BJ (cell line): ENCODE data around the gene IL19. TPM values are rescaled to one million over a fixed set of nuclear protein-coding genes. Genes with fewer than 3 reads are reported as not detected.

Experiments used
- CTCF ChIA-PET: fragments of 350-600 bp; formaldehyde crosslinking; extraction: SDS; loops from one replicate; lab custom pipeline; 2021; ENCODE audit warnings: antibody characterized with exemption, inconsistent platforms; lab: Yijun Ruan, JAX
- POLR2A ChIA-PET: fragments of 300-600 bp; sonication (Branson Sonifier 250); formaldehyde crosslinking; extraction: SDS; loops from one replicate; lab custom pipeline; 2021; ENCODE audit warnings: antibody characterized with exemption; lab: Charles Lee
- DNase-seq: peaks from one replicate; pipeline ENCODE4 v3.0.0-alpha.2; 2011; ENCODE audit warnings: low read depth
- H3K27me3 ChIP-seq: 2 replicates; pipeline ENCODE4 v1.6.0; 2011; ENCODE audit warnings: low read length; ENCODE audit not compliant: control insufficient read depth, insufficient read depth
- H3K36me3 ChIP-seq: 2 replicates; pipeline ENCODE4 v1.5.1; 2011; ENCODE audit warnings: low read length; ENCODE audit not compliant: control insufficient read depth, insufficient read depth
- H3K4me3 ChIP-seq: 2 replicates; pipeline ENCODE4 v1.5.1; 2011; ENCODE audit warnings: low read depth, mild to moderate bottlenecking, control low read depth, low read length
- polyA plus RNA-seq: library from polyadenylated mRNA; depleted of rRNA; stranded (reverse); fragments of >200 nt; gene quantifications from 2 replicates; pipeline ENCODE4 v1.2.3, GENCODE V29; 2011
- TF ChIP-seq, protein P1 (sequence below): IDR thresholded peaks from 2 replicates; pipeline ENCODE4 v1.5.1; 2011; ENCODE audit warnings: low read depth, mild to moderate bottlenecking, control low read depth, inconsistent platforms, low read length, moderate library complexity; ENCODE audit not compliant: insufficient read depth

The IL19 gene
- polyA plus RNA-seq, 1 experiment: not detected

DNA sequence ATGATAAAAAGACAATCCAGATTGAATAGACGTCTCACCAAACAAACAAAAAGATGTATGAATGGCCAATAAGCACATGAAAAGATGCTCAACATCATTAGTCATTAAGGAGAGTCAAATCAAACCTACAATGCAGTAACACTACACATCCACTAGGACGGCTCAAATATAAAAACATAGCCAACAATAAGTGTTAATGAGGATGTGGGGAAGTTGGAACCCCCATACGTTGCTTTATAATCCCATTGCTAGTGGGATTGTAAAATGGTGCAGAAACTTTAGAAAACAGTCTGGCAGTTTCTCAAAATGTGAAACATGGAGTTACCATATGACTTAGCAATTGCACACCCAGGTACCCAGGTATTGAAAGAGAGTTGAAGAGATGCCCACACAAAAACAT is 112.0 kb downstream of the IL19 start:
- H3K4me3 ChIP-seq: no peak overlapping the region
- TF ChIP-seq, protein P1, sequence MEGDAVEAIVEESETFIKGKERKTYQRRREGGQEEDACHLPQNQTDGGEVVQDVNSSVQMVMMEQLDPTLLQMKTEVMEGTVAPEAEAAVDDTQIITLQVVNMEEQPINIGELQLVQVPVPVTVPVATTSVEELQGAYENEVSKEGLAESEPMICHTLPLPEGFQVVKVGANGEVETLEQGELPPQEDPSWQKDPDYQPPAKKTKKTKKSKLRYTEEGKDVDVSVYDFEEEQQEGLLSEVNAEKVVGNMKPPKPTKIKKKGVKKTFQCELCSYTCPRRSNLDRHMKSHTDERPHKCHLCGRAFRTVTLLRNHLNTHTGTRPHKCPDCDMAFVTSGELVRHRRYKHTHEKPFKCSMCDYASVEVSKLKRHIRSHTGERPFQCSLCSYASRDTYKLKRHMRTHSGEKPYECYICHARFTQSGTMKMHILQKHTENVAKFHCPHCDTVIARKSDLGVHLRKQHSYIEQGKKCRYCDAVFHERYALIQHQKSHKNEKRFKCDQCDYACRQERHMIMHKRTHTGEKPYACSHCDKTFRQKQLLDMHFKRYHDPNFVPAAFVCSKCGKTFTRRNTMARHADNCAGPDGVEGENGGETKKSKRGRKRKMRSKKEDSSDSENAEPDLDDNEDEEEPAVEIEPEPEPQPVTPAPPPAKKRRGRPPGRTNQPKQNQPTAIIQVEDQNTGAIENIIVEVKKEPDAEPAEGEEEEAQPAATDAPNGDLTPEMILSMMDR: no peak
- H3K27me3 ChIP-seq: peaks cover 2% of the 10 kb centered on the region
- ChIA-PET CTCF (interaction anchor here (1.0 to 1.5 kb wide), 2 partner anchors 14 to 17 kb away, joined by 3 to 5 read pairs; partner anchors contain the start of genes IL20 and IL24), POLR2A (no interaction called here)
- DNase-seq: no peak
- no peaks in the 10 kb centered on the region for H3K36me3 ChIP-seq

DNA sequence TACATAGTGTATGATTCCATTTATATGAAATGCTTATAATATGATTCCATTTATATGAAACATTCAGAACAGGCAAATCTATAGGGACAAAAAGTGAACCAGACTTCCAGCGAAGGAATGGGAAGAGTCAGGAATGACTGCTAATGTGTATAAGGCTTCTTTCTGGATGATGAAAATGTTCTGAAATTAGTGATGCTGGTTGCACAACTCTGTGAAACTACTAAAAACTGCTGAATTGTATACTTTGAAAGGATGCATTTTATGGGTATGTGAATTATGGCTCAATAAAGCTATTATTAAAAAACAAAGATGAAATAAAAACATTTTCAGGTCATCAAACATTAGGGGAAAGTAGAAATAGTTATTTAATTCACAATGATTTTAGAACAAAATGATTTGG is 112.6 kb downstream of the IL19 start:
- Histone ChIP-seq H3K27me3 (peaks cover 2% of the 10 kb centered on the region), H3K4me3 (no peak overlapping the region), H3K36me3 (no peaks in the 10 kb centered on the region)
- POLR2A ChIA-PET: no interaction called here
- CTCF ChIA-PET: interaction anchor here (0.6 to 2.1 kb wide), 8 partner anchors 10 to 26 kb away, joined by 3 to 5 read pairs (median 4); partner anchors contain the start of genes IL20 and IL24
- TF ChIP-seq, protein P1: no peak
- no peak for DNase-seq

DNA sequence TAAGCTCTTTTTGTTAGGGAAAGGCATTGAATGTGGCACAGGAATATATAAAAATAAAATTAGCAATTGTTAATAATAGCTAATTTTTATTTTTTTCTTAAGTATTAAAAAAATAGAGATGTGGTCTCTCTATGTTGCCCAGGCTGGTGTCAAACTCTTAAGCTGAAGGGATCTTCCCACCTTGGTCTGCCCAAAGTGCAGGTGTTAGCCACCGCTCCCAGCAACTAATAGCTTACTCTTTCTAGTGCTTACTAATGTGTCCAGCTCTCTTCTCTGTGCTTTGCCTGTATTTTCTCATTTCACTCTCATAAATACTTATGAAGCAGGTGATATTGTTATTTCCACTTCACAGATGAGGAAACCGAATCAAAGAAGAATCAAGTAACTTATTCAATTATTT is 113.3 kb downstream of the IL19 start:
- TF ChIP-seq, protein P1: no peak
- CTCF ChIA-PET: interaction anchor here (0.6 to 2.1 kb wide), 11 partner anchors 9 to 910 kb away, joined by 3 to 5 read pairs (median 3); partner anchors contain the start of genes IL20 and IL24
- POLR2A ChIA-PET: no interaction called here
- Histone ChIP-seq H3K36me3 (no peaks in the 10 kb centered on the region), H3K27me3 (peaks cover 2% of the 10 kb centered on the region), H3K4me3 (no peak overlapping the region)
- DNase-seq: no peak

DNA sequence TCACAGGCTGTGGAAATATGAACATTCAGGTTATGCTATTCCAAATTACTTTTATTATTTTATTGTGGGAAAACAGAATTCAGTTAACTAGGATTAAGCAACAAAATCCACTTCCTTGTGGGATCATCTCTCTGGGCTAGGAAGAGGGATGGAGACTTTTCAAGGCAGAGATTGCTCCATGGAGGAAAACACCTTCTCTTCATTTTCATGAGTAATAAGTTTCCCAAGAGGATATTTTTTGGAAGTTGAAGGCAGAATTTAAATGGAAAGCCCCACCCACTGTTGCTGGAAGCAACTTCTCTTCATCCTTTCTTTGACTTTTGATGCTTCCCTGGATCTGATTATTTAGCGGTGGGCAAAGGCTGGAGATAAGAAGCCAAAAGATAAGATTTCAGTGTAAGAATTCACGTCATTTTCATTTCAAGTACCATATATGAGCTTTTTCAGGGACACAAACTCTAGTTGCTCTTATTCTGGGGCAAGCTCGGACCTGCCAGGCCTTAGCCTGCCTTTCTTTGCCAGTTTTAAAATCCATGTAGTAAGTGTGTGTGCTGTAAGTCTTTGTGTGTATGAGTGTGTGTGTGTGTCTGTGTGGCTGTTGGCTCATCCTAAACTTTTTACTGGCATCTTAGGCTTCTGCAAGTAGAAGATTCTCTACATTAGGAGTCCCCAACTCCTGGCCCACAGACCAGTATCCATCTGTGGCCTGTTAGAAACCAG is 114.9 kb downstream of the IL19 start:
- H3K27me3 ChIP-seq: peaks cover 2% of the 10 kb centered on the region
- DNase-seq: no peak
- H3K4me3 ChIP-seq: no peak overlapping the region
- ChIA-PET POLR2A (no interaction called here), CTCF (interaction anchor here (0.6 to 2.1 kb wide), 6 partner anchors 9 to 157 kb away, joined by 3 to 4 read pairs (median 4); no protein-coding TSS in a partner anchor)
- TF ChIP-seq, protein P1: no peak
- H3K36me3 ChIP-seq: no peaks in the 10 kb centered on the region

DNA sequence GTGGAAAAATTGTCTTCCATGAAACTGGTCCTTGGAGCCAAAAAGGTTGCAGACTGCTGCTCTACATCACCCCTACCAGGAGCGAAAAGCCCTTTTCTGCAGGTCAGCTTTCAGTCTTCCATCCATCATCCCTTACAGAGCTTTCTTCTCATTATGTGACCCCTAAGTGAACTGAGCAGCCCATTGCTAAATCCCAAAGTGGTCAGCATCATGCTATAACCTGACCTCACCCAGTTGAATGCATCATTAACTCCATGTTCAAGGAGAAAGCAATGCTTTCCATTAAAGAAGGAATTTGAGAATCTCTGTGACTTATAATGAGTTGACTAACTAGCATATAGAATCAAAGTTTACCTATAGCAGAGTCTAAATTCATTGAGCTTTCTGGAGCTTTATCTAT is 116.3 kb downstream of the IL19 start:
- ChIA-PET CTCF (interaction anchor here (0.6 to 1.6 kb wide), 6 partner anchors 9 to 824 kb away, joined by 3 to 7 read pairs (median 4); partner anchors contain the start of gene IL20), POLR2A (no interaction called here)
- peaks cover 2% of the 10 kb centered on the region for H3K27me3 ChIP-seq
- TF ChIP-seq, protein P1: no peak
- DNase-seq: no peak
- no peak overlapping the region for H3K4me3 ChIP-seq
- H3K36me3 ChIP-seq: no peaks in the 10 kb centered on the region
